Osteocyte (in vitro differentiated cells): Measurements from ENCODE around the gene SEPTIN2. TPM values are rescaled to one million over a fixed set of nuclear protein-coding genes. Genes with fewer than 3 reads are reported as not detected.

Experiments
- DNase-seq: peaks from one replicate; pipeline ENCODE4 v3.0.0; 2021; ENCODE audit warnings: mixed read lengths; ENCODE audit not compliant: unreplicated experiment; ENCODE audit errors: extremely low spot score
- H3K27ac Mint-ChIP-seq: one replicate; pipeline ENCODE4 v1.8.0; 2021; ENCODE audit warnings: mild to moderate bottlenecking, mixed read lengths; ENCODE audit not compliant: unreplicated experiment
- H3K27me3 Mint-ChIP-seq: one replicate; pipeline ENCODE4 v1.8.0; 2021; ENCODE audit warnings: mixed read lengths; ENCODE audit not compliant: unreplicated experiment
- H3K36me3 Mint-ChIP-seq: one replicate; pipeline ENCODE4 v1.8.0; 2021; ENCODE audit warnings: mixed read lengths; ENCODE audit not compliant: unreplicated experiment
- H3K4me1 Mint-ChIP-seq: one replicate; pipeline ENCODE4 v1.8.0; 2021; ENCODE audit warnings: mixed read lengths; ENCODE audit not compliant: unreplicated experiment
- H3K4me3 Mint-ChIP-seq: one replicate; pipeline ENCODE4 v1.8.0; 2021; ENCODE audit warnings: mild to moderate bottlenecking, moderate library complexity, mixed read lengths; ENCODE audit not compliant: unreplicated experiment
- H3K9me3 Mint-ChIP-seq: one replicate; pipeline ENCODE4 v1.8.0; 2021; ENCODE audit warnings: mixed read lengths; ENCODE audit not compliant: unreplicated experiment
- CTCF ChIP-seq: fragments of 200-600 bp; sonication (generic); IDR thresholded peaks from 2 replicates; pipeline ENCODE4 v1.5.0; 2021; ENCODE audit warnings: antibody characterized with exemption, mild to moderate bottlenecking, moderate library complexity
- long read RNA-seq: library from polyadenylated mRNA; unstranded; transcript quantifications from one replicate; pipeline ENCODE4 v2.0.0, GENCODE V29; 2021
- total RNA-seq: library from RNA; stranded (reverse); gene quantifications from 2 replicates; pipeline ENCODE4 v1.2.1, GENCODE V29; 2021

The SEPTIN2 gene
- 547 and 557 TPM in 2 replicates for total RNA-seq
- long read RNA-seq, transcript SEPT2-203 (13 exons, 3,315 nt) = major isoform, 2,869 of 3,856 reads
- long read RNA-seq, transcript SEPT2-208 (12 exons, 3,267 nt) = minor isoform, 12 of 3,856 reads
- long read RNA-seq, transcript SEPT2-204 (13 exons, 3,701 nt) = minor isoform, 124 of 3,856 reads
- long read RNA-seq, transcript SEPT2-206 (14 exons, 3,333 nt) = minor isoform, 9 of 3,856 reads
- long read RNA-seq, partial matches to known transcripts = 307 of 3,856 reads
- long read RNA-seq, other reads (novel, unspliced or antisense) = 522 of 3,856 reads

DNA sequence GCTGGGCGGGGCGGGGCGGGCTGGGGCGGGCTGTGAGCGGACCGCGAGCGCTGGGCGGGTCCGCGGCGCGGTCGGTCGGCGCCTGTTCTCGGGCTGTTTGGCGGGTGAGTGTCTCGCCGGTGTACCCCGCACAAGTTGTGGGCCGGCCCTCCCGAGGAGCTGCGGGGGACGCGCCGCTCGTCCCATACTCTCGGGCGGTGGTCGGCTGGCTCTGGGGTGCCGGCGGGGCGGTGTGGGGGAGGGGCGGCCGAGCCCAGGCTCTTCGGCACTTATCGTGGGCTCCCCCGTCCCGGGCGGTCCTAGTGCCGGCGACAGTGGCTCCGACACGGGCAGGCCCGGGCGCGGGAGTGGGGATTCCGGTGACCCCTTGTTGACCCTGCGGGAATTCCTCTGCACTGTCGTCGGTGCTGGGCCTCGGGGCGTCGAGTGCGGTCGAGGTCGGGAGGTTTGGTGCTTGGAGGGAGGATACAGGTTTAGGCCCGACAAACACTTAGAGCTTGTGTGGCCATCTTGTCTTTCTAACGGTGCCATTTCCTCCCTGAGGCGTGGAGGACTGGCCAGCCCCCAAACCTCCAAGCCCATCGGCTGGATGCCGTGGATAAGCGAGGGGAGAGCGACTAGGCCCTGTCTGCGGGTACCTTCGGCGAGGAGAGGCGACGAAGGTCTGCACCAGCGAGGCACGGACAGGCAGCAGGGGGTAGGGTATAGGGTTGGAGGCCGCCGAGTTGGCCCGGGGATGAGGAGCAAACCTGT, at the start of gene SEPTIN2:
TSS of gene SEPTIN2 (plus strand) at position 47 of the 753 bp plus-strand sequence. CDS start 8,308 bp downstream, outside the sequence.
- H3K9me3 Mint-ChIP-seq = no peaks in the 10 kb centered on the region
- peaks cover 68% of the 10 kb centered on the region for H3K4me1 Mint-ChIP-seq

DNA sequence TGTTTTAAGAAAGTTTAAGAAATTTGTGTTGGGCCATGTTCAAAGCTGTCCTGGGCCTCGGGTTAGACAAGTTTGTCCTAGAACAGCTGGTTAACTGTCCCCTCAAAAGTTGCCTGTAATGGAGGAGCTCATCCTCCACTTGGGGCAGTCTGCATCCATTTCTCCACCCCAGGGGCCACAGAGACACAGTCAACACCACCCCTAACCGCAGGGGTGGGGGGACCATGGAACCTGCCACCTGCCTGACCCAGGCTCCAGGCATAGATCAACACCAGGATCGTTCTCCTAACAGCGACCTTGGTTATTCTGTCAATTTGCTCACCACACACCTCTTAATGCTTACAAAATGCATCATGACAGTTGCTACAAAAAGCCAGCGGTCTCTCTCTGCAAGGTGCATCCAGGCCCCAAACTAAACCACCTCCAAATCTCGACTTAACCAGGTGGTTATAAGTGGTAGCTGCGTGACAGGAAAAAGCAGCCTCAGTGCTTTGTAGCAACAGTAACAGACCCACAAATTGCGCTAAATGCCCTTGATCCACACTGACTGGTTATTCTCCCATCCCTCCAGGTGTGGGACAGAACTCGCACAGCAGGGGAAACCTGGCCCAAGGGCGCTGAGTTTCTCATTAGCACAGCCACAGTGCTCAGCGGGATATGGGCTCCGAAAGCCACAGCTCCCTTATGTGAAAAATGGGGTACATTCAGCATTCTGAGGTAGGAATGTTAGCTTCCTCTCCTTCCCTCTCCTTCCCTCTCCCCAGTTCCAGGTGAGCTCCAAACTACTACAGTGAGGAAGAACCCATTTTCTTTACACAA, 48.3 kb upstream of the SEPTIN2 start:
- Mint-ChIP-seq H3K27ac (peak overlapping the region; percentile 69), H3K4me1 (peaks cover 36% of the 10 kb centered on the region), H3K4me3 (no peak overlapping the region), H3K9me3 (no peaks in the 10 kb centered on the region), H3K27me3 (no peaks in the 10 kb centered on the region), H3K36me3 (peaks cover 35% of the 10 kb centered on the region)
- peak; percentile 46 for DNase-seq
- TF ChIP-seq CTCF = no peak

More for the DNA sequence above, at the start of gene SEPTIN2:
- H3K4me3 Mint-ChIP-seq = peak within 1 kb of the TSS; percentile 97
- DNase-seq = peak; percentile 93
- no peaks in the 10 kb centered on the region for H3K27me3 Mint-ChIP-seq
- H3K27ac Mint-ChIP-seq = peak within 1 kb of the TSS; percentile 100
- H3K36me3 Mint-ChIP-seq = peaks cover 18% of the 10 kb centered on the region
- no peak for TF ChIP-seq CTCF

DNA sequence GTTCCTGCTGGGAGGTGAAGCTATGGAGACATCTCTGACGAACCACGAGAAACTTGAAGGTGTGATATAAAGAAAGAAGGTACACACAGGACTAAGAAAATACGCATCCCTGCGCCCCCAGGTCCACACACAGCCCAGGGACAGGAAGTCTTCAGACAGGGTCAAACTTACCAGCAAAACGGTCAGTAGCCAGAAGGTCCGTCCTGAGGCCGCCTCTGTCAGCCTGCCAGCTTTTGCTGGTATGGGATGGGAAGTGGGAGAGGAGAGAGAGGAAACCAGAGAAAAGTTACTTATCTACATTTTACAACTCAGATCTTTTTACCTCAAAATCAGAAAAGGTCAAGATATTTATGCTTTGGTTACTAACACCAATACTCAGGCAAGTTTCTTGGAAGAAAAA, 47.4 kb upstream of the SEPTIN2 start:
- TF ChIP-seq CTCF = no peak
- Mint-ChIP-seq H3K36me3 (peaks cover 27% of the 10 kb centered on the region), H3K9me3 (no peaks in the 10 kb centered on the region), H3K4me1 (peaks cover 38% of the 10 kb centered on the region), H3K4me3 (peak overlapping the region; percentile 19), H3K27ac (peak overlapping the region; percentile 69), H3K27me3 (no peaks in the 10 kb centered on the region)
- DNase-seq = no peak

DNA sequence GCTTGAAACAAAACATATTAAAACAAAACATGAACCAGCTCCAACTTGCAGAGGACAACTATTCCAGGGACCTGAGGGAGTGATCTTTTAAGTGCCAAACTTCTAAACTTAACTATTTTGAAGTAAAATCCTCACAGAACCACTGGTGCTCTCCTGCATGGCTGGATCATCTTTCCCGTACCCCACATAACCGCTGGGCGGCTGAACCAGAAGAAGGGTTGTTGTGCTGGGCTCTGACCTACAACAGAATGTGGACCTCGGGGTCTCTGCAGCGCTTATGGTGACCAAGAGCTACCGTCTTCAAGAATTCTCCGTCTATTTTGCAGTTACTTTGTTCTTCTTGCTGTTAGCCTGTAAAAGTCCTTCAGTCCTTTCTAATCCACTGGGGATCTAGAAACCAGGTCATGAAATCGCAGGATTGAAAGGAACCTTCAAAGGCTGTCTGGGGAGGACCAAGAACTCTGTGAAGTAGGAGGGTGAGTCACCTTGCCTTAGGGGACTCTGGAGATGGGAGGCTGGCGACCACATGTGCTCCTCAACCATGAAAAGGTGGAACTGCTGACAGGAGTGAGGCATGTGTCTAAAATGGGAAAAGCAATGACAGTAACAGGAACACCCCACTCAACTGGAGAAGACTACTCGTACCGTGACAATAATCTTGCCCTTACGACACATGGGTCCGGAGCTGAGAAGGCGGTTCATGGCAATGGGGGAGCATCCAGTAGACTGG, 46.8 kb upstream of the SEPTIN2 start:
- no peak for TF ChIP-seq CTCF
- peak; percentile 70 for DNase-seq
- Mint-ChIP-seq H3K36me3 (peaks cover 24% of the 10 kb centered on the region), H3K27me3 (no peaks in the 10 kb centered on the region), H3K4me1 (peaks cover 42% of the 10 kb centered on the region), H3K9me3 (no peaks in the 10 kb centered on the region), H3K4me3 (peak overlapping the region; percentile 36), H3K27ac (peak overlapping the region; percentile 69)
